ENCODE results near the gene CAV1.
A peak's percentile ranks its signal among the peaks of the same experiment; 100 is the strongest.

Gene CAV1

DNA sequence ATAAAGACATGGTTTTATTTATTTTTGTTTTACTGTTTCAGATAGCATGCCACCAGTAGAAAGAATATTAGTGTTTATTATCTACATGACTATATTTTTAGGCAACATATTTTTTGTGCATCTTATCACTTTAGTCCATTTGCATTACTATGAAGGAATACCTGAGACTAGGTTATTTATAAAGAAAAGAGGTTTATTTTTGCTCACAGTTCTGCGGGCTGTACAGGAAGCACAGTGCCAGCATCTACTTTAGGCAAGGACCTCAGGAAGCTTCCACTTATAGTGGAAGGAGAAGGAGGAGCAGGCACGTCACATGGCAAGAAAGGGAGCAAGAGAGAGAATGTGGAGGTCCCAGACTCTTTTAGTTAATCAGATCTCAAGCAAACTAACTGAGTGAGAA is 19.6 kb upstream of the CAV1 start:
- no peak for DNase-seq

DNA sequence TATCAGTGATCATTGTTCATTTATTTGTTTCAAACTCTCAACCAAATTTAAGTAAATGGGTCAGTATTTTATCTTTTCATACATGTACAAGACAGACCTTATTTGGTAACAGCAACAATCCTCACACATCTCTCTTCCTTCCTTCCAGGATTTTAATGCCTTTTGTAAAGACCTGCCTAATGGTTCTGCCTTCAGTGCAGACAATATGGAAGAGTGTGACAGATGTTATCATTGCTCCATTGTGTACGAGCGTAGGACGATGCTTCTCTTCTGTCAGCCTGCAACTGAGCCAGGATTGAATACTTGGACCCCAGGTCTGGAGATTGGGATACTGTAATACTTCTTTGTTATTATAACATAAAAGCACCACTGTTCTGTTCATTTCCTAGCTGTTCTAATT is 19.0 kb upstream of the CAV1 start:
- DNase-seq, result no peak

DNA sequence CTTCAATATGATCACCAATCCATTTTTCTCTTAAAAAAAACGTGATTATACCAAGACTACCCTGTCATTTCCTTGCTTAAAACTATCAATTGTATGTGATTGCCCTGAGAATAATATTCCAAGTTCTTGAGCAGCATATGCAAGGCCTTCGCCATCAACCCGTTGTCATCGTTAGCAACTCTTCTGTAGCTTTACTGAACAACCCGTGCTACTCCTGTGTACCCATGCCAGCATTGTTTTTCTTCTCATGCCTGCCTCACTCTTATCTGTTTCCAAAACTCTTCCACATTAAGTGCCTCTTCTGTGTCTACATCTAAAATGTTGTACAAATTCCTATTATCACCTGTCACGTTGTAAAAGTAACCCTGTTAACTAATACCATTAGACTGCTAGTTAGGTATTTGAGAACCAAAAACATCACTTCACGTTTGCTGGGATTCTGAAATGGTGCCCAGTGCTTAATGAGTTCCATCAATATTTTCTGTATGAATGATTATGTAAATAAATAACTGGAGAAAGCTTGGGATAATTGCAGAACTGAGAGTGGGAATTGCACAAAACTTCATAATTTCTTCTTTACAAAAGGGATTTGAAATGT is 14.8 kb upstream of the CAV1 start:
- no peak for DNase-seq

DNA sequence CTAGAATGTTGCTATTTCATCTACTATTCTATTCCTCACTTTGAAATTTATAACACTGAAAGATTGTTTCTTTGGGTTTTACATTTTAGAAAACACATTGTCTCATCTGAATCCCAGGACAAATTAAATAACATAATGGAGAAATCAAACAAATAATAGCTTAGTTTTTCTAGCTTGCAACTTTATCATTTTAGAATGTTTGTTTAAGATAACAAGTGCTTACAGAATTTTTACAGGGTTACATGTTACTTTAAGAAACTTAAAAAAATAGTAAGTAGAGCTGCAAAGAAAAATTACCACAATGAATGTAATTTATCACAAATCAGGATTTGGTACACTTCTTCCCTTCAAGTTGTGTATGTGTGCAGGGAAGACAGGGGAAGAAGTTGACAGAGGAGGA is 14.0 kb upstream of the CAV1 start:
- no peak for DNase-seq

DNA sequence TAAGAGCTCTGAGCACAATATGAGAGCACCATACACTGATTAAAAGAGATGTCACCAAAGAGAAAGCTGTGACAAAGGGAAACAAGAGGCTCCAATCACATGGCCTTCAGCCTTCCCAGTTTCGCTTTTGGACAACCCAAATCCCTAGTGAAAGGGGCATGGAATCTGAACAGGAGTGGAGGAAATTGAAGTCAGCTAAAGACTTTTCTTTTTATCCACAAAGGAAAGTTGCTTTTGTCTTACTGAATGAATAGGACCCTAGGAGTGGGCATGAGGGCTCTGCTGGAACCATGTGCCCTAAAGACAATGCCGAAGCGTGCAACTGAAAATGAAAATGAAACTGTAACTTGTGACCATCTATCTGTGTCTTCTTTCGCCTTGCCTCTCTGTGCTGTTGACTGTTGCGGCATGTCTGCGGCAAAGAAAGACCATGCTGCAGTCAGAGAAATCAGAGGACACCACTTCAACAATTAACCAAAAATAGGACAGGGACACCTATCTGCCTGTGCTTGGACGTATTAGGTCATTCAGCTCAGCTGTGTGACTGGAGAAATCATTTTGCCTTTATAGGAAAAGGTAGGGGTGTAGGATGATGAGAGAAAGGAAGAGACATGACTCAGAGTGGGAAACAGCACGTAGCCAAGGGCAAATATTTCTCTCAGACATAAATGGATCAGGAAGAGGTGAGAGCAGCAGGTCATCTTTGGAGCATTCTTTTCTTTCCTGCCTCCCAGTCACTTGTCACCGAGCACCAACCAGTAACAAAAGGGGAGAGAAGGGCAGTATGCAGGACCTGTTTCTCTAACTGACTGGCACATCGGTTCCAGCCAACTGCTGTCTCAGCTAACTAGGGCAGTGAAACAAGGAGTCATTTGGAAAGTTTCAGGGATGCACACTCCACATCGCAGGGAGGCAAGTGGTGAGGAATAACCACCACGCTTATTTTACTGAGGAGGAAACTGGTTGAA is 13.0 kb upstream of the CAV1 start:
- DNase-seq, result peak; percentile 66

DNA sequence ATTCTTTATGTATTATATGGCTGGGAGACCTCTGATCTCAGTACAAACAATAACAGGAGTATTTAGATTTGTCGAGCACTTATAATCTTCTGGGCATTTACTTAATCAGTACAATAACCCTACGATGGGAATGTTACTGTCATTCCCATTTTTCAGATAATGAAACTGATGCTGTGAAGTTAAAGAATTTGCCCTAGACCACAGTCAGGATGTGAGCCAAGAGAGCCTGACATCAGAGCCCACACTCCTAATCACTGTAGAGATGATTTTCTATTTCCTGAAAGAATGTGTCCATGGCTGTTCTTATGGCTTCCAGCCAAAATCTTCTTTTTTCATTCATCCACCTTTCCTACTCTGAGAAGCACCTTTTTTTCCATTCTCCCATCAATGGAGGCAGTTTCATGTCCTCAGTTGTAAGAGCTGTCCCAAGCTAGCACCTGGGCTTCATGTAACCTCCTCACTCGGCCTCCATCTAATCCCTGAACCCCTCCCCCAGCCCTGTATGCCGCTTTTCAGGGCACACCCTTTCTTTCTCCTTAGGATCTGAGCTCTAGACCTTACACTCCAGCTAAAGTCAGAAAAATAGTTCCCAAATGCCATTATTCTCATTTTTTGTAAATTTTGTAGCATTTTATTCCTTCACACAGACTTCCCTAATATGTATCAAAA is 12.2 kb upstream of the CAV1 start:
- DNase-seq, result peak; percentile 76

DNA sequence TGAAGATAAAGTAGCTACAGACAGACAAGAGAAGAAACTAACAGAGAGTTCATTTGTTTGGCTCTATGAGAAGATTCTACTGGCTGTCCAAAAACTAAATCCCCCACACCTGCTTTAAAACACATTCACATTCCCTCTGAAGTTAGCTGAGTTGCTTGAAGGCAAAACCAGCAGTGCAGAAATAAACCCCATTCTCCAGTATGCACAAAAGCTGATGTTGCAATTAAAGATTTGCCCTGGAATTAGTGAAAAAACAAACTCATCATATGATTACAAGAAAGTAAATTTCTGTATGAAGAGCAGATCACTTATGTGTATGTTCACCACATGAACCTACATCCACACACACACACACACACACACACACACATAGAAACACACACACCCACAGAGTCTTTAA is 9.3 kb upstream of the CAV1 start:
- DNase-seq, result no peak

DNA sequence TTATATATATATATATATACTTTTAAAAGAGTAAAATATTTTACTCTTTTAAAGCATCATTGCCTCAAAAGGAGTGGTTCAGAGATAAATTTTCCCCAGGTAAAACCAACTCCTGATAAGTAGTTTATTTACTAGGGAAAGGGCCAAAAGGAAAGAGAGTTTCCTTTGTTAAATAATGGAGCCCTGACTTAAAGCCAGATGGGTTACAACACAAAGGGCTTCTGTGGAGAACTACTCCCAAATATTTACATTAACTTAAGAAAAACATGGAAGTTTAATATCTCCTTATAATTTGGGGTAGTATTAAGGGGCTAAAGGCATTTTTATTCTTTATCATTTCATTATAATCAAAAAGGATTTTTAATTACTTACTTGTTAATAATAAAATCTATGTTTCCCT is 8.5 kb upstream of the CAV1 start:
- no peak for DNase-seq

DNA sequence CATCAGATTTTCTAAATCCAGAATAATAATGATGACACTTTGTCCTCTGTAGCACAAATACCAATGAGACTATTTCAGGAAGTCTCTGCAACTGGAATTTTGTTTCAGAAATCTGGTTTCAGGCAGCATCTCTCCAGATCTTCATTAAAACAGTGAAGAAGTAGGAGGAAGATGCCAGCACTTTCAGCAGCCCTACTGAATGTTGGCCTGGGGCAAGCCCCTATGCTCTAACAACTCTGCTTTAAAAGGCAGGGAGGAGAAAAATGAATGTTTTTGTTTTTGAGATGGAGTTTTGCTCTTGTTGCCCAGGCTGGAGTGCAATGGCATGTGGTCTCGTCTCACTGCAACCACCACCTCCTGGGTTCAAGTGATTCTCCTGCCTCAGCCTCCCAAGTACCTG is 7.2 kb upstream of the CAV1 start:
- DNase-seq, result no peak

DNA sequence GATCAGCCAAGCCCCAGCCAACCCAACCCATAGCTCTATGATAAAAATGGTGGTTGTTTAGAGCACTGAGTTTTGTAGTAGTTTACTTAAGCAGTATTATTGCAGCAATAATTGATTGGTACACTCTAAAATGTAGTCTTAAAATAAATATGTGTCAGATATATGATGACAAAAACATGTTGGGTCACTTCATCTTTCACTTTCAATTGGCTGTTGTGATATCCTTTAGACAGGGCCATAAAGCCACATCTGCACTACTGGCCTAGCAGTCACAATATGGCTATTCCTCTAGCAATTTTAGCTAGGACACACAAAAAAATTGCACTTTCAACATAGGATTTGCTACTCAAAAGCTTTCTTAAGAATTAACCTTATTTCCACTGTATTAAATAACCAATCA is 5.9 kb upstream of the CAV1 start:
- no peak for DNase-seq

DNA sequence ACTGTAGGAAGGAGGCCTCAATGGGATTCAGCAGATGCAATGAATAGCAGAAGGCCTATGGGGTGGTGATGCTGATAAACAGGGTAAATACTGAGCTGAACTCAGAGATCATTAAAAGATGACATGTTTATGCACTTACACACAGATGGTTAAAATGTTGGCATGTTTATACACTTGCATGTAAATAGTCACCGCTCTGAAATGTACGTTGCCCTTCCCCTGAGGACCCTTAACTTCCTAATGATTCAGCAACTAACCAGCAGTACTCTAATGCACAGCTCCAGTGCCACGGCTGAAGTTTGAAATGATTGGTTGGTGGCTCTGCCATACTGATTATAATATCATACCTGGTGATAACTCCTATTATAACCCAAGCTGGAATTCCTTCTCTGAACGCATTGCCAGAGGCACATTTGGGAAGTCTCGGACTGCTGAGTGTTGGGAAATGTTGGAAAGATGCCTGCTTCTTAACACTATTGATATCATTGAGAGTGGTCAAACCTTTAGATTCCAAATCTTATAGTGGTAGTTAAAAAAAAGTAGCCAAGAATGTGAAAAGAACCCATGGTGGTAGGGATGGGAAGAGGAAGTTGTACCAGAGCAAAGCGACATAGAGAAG is 3.7 kb upstream of the CAV1 start:
- peak; percentile 87 for DNase-seq

DNA sequence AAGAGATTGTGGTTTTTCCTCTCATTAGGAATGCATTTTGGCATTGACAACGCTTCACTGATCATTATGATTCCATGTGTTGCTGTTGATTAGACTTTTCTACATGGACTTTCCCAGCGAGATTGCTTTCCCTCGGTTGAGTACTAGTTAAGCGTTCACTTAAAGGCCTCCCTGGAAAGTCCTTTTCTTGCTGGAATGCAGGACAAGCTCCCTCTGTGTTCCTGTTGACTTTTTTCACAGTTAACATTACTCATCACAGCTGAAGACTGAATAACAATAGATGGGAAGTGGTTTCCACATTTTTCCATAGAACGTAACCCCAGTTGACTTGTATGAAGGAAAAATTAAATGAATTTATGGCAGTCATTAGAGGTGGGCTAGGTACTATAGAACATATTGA is 2.6 kb upstream of the CAV1 start:
- DNase-seq, result peak; percentile 89

DNA sequence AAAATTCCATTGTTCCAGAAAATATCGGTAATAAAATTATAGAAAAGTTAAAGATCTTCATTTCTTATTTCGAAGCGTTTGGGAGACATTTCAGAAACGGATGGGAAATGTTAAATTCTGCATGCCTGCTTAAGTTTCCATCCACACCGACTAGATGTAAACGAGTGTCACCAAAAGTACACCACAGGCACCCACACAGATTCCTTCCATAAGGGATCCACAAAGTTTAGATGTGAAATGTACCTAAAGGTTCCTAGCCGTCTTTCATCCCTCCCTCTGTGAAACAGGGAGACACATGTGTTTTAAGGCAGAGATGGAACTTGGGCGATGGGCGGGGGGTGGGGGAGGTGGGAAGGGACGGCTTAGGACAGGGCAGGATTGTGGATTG is 621 bp upstream of the CAV1 start:
- no peak for DNase-seq

DNA sequence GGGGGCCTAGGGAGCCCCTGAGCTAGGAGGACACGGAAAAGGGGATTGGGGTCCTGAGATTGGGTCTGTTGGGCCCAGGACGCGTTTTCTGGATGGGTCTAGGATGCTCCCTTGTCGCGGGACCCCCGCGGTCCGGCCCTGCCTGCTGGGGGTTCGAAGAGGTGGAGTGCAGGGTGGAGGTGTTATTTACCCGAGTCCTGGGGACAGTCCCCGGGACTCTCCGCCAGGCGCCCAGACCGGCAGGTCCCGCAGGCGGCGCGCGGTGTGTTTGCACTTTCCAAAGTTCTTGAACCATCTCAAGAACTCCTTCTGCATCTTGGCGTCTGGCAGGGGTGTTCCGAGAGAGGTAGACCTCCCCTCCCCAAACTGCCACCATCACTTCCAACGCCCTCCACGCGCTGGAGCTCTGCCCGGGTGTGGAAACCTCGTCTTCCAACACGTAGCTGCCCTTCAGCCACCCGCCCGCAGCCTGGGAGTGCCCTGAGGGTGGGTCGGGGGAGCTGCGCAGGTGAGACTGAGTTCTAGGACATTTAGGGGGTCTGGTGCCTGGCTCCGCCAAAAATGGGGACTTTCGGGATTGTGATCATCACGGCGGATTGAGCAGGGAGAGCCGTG is 569 bp downstream of the CAV1 start:
- peak; percentile 20 for DNase-seq

DNA sequence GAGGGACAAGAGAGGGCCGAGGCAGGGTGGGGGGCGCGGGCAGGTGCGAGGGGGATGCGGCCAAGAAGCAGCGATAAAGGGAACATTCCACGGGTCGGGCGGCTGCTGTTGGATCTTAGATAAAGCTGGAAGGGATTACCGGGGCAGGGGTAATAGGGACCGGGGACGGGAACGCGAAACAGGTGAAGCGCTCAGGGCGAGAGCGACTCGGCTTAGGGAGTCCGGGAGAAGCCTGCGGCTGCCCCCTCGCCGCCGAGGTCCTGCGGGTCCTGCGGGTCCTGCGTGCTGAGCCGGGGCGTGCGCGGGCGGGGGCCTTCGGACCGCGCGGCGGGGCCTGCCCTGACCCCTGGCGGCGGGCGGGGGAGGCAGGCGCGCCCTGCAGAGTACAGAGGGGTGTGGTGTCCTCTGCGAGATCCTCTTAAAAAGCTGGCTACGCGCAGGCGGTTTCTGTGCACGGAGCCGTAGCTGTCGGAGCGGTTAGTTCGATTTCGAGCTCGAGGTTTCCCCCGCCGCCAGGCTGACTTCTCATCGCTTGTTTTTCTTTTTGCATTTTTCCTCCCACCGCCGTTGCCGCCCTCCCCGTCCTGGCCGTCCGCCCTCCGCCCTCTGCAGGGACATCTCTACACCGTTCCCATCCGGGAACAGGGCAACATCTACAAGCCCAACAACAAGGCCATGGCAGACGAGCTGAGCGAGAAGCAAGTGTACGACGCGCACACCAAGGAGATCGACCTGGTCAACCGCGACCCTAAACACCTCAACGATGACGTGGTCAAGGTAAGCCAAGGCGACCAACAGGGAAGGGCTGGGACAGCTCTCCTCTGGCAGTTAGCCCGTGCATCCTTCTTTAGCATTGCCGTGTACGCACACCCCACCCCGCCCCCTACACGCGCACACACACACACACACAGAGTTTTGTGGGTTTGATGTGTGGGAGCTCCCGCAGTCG is 1.4 kb downstream of the CAV1 start:
- DNase-seq, result peak; percentile 86

DNA sequence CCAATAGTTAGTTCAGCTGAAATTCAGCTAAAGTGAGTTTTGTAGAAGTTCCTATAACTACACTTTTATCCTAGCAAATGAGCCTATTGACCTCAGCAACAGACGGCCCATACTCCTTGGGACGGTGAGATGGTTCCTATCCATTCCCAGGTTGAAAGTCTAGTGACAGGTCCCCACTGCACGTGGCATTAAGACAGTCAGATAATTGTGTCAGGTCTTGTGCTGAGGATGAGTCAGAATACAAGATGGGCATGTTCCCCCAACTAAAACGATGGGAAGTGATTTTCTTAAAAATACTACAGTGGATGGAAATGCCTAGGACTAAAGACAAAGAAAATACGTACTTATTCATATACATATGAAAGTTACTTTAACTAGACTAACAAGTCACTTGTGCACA is 2.1 kb downstream of the CAV1 start:
- DNase-seq, result peak; percentile 23

DNA sequence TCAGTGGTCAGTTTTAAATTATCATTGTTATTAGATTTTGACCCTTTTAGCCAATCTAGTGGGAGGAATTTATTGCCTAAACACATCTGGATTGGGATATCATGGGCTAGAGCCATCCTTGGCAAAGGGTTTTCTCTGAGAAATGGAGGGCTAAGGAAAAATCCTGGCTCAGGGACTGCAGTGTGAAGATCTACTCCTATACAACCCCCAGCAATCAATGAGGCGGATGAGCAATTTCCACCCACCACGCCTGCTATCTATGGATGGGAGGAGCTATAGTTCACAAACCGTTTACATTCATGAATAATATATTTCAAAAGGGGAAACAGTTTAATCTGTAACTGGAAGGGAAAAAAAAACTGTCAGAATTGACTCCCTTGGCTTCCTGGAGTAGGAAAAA is 2.7 kb downstream of the CAV1 start:
- DNase-seq, result peak; percentile 70

DNA sequence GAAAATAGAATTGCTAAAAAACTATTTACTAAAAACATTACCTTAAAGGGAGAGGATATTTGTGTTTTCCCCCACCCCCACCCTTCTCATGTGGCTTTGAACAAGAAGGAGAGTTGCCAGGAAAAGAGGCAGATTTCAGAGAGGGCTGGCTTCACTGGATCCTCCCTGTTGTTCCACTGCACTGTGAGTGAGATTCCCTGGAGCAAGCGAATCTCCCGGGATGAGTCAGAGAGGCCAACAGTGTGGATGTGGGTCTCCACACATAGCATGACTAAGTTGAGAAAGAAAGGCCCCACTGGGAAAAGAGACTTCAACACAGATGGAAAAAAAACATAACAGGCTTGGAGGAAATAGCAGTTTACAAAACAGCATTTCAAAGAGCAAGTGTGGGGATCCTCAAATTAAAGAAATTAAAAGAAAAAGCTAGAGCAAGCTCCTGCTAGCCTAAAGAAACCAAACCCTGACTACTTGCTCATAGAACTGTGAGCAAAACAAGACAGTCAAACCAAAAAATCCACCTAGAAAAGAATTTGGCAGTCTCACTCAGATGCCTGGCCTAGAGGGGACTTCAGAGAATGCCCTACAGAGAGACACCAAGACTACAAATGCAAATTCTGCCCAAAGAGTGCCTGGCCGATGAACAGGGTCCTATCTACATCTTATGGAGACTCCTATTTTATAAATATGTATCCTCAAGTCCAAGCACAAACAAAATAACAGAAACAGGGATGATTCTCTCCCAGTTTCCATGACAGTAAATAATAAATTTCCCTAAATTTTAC is 3.4 kb downstream of the CAV1 start:
- DNase-seq, result peak; percentile 97

DNA sequence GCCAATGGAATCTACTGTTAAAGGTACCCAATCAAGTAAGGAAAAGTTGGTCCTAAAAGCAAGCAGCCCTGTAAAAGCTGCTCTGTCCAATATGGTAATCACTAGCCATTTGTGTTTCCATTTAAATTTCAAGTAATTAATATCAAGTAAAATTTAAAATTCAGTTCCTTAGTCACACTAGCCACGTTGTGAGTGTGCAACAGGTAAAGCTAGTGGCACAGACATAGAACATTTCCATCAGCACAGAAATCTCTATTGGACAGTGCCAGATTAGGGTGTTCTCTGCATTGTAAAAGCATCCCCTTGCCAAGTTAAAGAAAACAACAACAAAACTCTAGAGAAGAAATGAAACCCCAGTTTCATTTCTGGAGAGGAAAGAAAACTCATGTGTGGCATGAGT is 4.4 kb downstream of the CAV1 start:
- no peak for DNase-seq

DNA sequence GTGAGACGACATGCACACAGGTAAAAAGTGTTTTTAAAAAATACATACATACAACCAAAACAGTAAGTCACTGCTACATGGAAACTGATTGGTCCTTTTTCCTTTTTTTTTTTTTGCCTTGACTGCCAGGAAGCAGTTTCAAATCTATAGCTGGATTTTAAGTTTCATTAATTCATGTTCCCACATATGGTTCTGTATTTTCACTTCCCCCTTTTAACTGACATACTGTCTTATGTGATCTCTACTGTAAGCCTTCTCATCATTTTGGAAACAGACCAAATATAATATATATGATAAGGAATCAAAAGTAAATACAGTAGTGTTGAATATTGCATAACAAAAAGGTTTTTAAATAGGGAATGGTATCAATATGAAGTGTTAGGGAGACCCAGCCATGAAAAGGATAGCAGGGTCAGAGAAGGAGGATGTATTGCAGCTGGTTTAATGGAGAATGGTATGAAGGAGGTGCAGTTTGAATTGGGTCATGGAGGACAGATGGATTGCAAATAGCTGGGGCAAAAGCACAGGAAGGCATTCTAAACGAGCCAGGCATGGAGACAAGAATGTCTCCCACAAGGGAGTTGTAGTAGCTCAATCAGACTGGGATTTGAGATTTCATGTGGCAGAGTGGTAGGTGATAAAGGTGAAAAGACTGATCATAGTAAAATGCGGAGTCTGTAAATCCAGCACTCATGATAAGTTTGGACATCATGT is 5.4 kb downstream of the CAV1 start:
- no peak for DNase-seq
